Upper lobe of right lung (tissue), 1 donor: ENCODE data around the gene ASB5. TPM values are rescaled to one million over a fixed set of nuclear protein-coding genes. Genes with fewer than 3 reads are reported as not detected.
"Not testable (repeated sequence)": the region's sequence is repeated elsewhere in the genome, so short reads cannot be mapped to it uniquely, and the experiment has no call there.

Source experiments
- ATAC-seq: fragments of 200-7000 bp; cut with Tn5 transposase; one replicate; pipeline ENCODE4 v1.9.1; 2020; ENCODE audit warnings: mild to moderate bottlenecking, moderate library complexity
- DNase-seq: peaks from one replicate; pipeline ENCODE4 v3.0.0-alpha.2; 2020
- H3K27ac ChIP-seq: fragments of 200-600 bp; one replicate; pipeline ENCODE4 v1.8.0; 2022
- H3K27me3 ChIP-seq: fragments of 200-600 bp; one replicate; pipeline ENCODE4 v1.8.0; 2022; ENCODE audit warnings: mild to moderate bottlenecking
- H3K36me3 ChIP-seq: fragments of 200-600 bp; one replicate; pipeline ENCODE4 v1.8.0; 2022
- H3K4me1 ChIP-seq: fragments of 200-600 bp; one replicate; pipeline ENCODE4 v1.8.0; 2022
- H3K4me3 ChIP-seq: fragments of 200-600 bp; one replicate; pipeline ENCODE4 v1.8.0; 2022; ENCODE audit warnings: mild to moderate bottlenecking
- H3K9me3 ChIP-seq: fragments of 200-600 bp; one replicate; pipeline ENCODE4 v1.8.0; 2022
- intact Hi-C: fragments of 100-400 bp; cut with DNase I; formaldehyde crosslinking; loops from one replicate; pipeline ENCODE4 v1.11.0; 2022
- total RNA-seq: library from RNA; stranded (reverse); fragmentation: NEBNext Ultra II Directional; extraction: Animal tissue kit (Norgen Biotek cat#: 25700); gene quantifications from one replicate; pipeline ENCODE4 v1.2.1, GENCODE V29; 2021
- TF ChIP-seq, protein P1 (sequence below): fragments of 200-600 bp; IDR thresholded peaks from one replicate; pipeline ENCODE4 v1.8.0; 2022; ENCODE audit warnings: antibody characterized with exemption
- donor health status: DM: no; HTN: yes; CAD: no; lungs with severe emphysema.

Gene ASB5
- total RNA-seq, 1 donor from 2014 or later: not detected

GRCh38 chr4:176298664-176299063 is 29.6 kb upstream of the ASB5 start:
- intact Hi-C loops: no loop called here
- no peaks in the 10 kb centered on the region for H3K9me3 ChIP-seq
- H3K36me3 ChIP-seq: no peaks in the 10 kb centered on the region
- no peak overlapping the region for H3K27ac ChIP-seq
- no peak overlapping the region for H3K4me3 ChIP-seq
- TF ChIP-seq, protein P1, sequence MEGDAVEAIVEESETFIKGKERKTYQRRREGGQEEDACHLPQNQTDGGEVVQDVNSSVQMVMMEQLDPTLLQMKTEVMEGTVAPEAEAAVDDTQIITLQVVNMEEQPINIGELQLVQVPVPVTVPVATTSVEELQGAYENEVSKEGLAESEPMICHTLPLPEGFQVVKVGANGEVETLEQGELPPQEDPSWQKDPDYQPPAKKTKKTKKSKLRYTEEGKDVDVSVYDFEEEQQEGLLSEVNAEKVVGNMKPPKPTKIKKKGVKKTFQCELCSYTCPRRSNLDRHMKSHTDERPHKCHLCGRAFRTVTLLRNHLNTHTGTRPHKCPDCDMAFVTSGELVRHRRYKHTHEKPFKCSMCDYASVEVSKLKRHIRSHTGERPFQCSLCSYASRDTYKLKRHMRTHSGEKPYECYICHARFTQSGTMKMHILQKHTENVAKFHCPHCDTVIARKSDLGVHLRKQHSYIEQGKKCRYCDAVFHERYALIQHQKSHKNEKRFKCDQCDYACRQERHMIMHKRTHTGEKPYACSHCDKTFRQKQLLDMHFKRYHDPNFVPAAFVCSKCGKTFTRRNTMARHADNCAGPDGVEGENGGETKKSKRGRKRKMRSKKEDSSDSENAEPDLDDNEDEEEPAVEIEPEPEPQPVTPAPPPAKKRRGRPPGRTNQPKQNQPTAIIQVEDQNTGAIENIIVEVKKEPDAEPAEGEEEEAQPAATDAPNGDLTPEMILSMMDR: no peak
- DNase-seq (no peak), ATAC-seq (no peak)
- no peaks in the 10 kb centered on the region for H3K4me1 ChIP-seq
- H3K27me3 ChIP-seq: no peaks in the 10 kb centered on the region

DNA sequence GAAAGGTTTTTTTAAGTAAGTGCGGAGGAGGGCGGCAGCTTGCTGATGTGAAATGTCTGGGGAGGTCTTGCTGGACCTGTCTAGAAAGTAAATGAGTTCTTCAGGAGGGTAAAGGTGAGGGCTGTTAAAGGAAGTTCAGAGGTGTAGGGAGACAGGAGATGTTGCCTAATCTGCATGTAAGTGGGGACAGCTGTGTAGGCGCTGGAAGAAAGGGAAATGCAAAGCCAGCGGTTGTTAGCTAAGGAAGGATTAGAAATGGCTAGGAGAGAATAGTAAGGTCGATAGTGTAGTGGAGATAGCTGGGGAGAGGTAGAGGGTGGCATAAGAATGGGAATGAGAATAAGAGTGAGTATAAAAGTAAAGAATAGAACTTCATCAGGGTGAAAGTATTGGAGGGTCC is 26.9 kb upstream of the ASB5 start:
- H3K9me3 ChIP-seq, ATAC-seq, H3K36me3 ChIP-seq, H3K27ac ChIP-seq, DNase-seq, H3K27me3 ChIP-seq, intact Hi-C loops, H3K4me3 ChIP-seq, H3K4me1 ChIP-seq: not testable (repeated sequence)

GRCh38 chr4:176293660-176294059 is 24.6 kb upstream of the ASB5 start:
- Histone ChIP-seq H3K4me3 (no peak overlapping the region), H3K36me3 (no peaks in the 10 kb centered on the region), H3K9me3 (no peaks in the 10 kb centered on the region), H3K4me1 (no peaks in the 10 kb centered on the region), H3K27me3 (no peaks in the 10 kb centered on the region), H3K27ac (no peak overlapping the region)
- TF ChIP-seq, protein P1: no peak
- intact Hi-C loops: no loop called here
- ATAC-seq (no peak), DNase-seq (no peak)

DNA sequence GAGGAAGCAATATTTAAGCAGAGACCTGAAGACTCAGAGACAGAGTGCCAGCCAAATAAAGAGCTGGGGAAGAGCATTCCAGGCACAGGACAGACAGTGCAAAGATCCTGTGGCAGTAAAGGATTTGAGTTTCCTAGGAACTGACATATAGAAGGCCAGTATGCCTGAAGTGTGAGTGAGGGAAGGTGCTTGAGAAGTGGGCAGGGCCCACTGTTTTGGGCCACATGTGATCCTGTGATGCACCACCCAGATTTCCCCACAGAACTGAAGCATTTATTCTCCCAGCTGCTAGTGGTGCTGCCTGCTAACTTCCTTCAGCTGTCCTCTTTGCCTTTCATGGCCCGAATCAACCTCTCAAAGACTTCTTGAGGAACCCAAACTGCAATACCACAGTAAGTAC is 23.9 kb upstream of the ASB5 start:
- no peak for DNase-seq
- H3K4me1 ChIP-seq: no peaks in the 10 kb centered on the region
- H3K27ac ChIP-seq: no peak overlapping the region
- TF ChIP-seq, protein P1: no peak
- no peaks in the 10 kb centered on the region for H3K9me3 ChIP-seq
- ATAC-seq: no peak
- no peaks in the 10 kb centered on the region for H3K27me3 ChIP-seq
- intact Hi-C loops: no loop called here
- no peaks in the 10 kb centered on the region for H3K36me3 ChIP-seq
- no peak overlapping the region for H3K4me3 ChIP-seq

GRCh38 chr4:176291748-176292147 is 22.7 kb upstream of the ASB5 start:
- DNase-seq (no peak), ATAC-seq (no peak)
- Histone ChIP-seq H3K27me3 (no peaks in the 10 kb centered on the region), H3K9me3 (no peaks in the 10 kb centered on the region), H3K4me1 (no peaks in the 10 kb centered on the region), H3K36me3 (no peaks in the 10 kb centered on the region), H3K27ac (no peak overlapping the region), H3K4me3 (no peak overlapping the region)
- intact Hi-C loops: no loop called here
- TF ChIP-seq, protein P1: no peak

GRCh38 chr4:176290520-176290919 is 21.5 kb upstream of the ASB5 start:
- TF ChIP-seq, protein P1: no peak
- no peaks in the 10 kb centered on the region for H3K27me3 ChIP-seq
- no peak overlapping the region for H3K27ac ChIP-seq
- DNase-seq (no peak), ATAC-seq (no peak)
- intact Hi-C loops: no loop called here
- no peaks in the 10 kb centered on the region for H3K4me1 ChIP-seq
- no peak overlapping the region for H3K4me3 ChIP-seq
- no peaks in the 10 kb centered on the region for H3K36me3 ChIP-seq
- H3K9me3 ChIP-seq: no peaks in the 10 kb centered on the region
